Activated T-cell treated with anti-CD3 and anti-CD28 coated beads, Interleukin-2, amount 50 U/mL, for 24 hours (primary cell): ENCODE data around the gene TYW1.
"Not testable (repeated sequence)": the region's sequence is repeated elsewhere in the genome, so short reads cannot be mapped to it uniquely, and the experiment has no call there.

Experiments
- DNase-seq: peaks from one replicate; pipeline ENCODE4 v3.0.0-alpha.2; 2020
- H3K27ac Mint-ChIP-seq: 2 replicates; pipeline ENCODE4 v1.8.0; 2020; ENCODE audit warnings: mild to moderate bottlenecking, mixed read lengths
- H3K27me3 Mint-ChIP-seq: 2 replicates; pipeline ENCODE4 v1.8.0; 2020; ENCODE audit warnings: mixed read lengths
- H3K36me3 Mint-ChIP-seq: 2 replicates; pipeline ENCODE4 v1.8.0; 2020; ENCODE audit warnings: low read depth, mixed read lengths
- H3K4me1 Mint-ChIP-seq: 2 replicates; pipeline ENCODE4 v1.8.0; 2020; ENCODE audit warnings: low read depth, mixed read lengths
- H3K4me3 Mint-ChIP-seq: 2 replicates; pipeline ENCODE4 v1.8.0; 2020; ENCODE audit warnings: mild to moderate bottlenecking, moderate library complexity, mixed read lengths
- H3K9me3 Mint-ChIP-seq: 2 replicates; pipeline ENCODE4 v1.8.0; 2020; ENCODE audit warnings: mixed read lengths

The TYW1 gene

DNA sequence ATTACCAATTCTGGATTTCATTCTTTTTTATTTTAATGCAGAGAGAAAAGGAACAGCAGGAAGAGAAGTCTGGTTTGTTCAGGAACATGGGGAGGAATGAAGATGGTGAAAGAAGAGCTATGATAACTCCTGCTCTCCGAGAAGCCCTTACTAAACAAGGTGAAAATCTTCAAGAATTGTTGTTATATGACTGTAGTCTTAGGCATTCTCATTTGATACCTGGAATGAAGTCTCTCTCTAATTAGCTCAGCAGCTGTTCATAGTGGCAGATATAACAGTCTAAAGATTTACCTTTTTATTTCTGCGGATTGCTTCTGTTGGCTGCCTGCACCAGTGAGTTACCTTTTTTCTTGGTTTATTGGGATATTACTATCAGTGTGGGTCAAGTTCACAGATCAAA is 53.3 kb downstream of the TYW1 start:
- not testable (repeated sequence) for H3K27ac Mint-ChIP-seq, H3K27me3 Mint-ChIP-seq, DNase-seq, H3K4me3 Mint-ChIP-seq
- peaks cover 14% of the 10 kb centered on the region for H3K4me1 Mint-ChIP-seq
- peaks cover 11% of the 10 kb centered on the region for H3K9me3 Mint-ChIP-seq
- H3K36me3 Mint-ChIP-seq: peaks cover 77% of the 10 kb centered on the region

DNA sequence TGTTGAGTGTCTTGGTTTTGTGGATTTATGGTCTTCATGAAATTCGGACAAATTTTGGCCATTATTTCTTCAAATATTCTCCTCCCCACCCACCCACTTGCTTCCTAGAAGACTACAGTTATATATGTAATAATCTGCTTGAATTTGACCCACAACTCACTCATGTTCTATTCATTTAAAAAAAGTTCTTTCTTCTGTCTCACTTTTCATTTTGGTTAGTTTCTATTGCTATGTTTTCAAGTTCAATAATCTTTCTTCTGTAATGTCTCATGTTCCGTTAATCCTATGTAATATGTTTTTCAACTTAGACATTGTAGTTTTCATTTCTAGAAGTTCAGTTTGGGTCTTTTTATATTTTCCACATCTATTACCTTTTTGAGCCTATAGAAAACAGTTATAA is 55.5 kb downstream of the TYW1 start:
- H3K4me1 Mint-ChIP-seq, DNase-seq, H3K27me3 Mint-ChIP-seq, H3K4me3 Mint-ChIP-seq: not testable (repeated sequence)
- Mint-ChIP-seq H3K36me3 (peaks cover 80% of the 10 kb centered on the region), H3K27ac (peak overlapping the region; percentile 63), H3K9me3 (peaks cover 11% of the 10 kb centered on the region)

DNA sequence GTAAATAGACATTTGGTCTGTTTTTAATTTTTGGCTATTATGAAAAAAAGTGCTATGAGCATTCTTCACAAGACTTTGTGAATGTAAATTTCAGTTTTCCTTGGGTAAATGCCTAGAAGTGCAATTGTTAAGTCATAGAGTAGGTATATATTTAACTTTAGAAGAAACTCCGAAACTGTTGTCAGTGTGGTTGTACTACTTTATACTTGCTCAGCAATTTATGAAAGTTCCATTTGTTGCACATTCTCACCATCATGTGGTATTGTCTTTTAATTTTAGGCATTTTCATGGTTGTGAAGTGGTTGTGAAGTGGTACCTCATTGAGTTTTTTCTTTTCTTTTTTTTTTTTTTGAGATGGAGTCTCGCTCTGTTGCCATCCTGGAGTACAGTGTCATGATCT is 60.0 kb downstream of the TYW1 start:
- no peak for DNase-seq
- Mint-ChIP-seq H3K27me3 (no peaks in the 10 kb centered on the region), H3K27ac (no peak overlapping the region), H3K4me1 (peaks cover 8% of the 10 kb centered on the region), H3K9me3 (peaks cover 5% of the 10 kb centered on the region), H3K36me3 (peaks cover 89% of the 10 kb centered on the region), H3K4me3 (no peak overlapping the region)

DNA sequence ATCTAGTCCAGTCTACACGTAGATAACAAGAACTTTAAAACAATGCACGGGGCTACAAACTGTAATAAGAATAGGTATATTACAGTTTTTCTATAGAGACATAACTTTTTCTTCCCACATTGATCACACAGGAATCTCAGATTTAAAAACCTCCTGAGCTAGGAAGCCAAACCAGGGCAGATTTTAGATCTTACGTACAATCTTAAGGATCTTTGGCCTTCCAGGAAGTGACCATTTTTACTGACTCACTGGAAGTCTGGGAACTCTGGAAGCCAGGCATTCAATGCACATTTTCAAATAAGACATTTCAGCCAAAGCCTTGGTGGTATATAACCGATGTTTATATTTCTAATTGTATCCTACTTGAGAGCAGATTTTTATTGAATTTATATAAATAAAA is 64.7 kb downstream of the TYW1 start:
- H3K27ac Mint-ChIP-seq, H3K4me1 Mint-ChIP-seq, H3K27me3 Mint-ChIP-seq, H3K9me3 Mint-ChIP-seq, DNase-seq, H3K4me3 Mint-ChIP-seq: not testable (repeated sequence)
- H3K36me3 Mint-ChIP-seq: peaks cover 84% of the 10 kb centered on the region

- H3K36me3 Mint-ChIP-seq: peaks cover 80% of the 10 kb centered on the region
- not testable (repeated sequence) for H3K27ac Mint-ChIP-seq, DNase-seq, H3K9me3 Mint-ChIP-seq, H3K27me3 Mint-ChIP-seq, H3K4me1 Mint-ChIP-seq, H3K4me3 Mint-ChIP-seq
Measured at GRCh38 chr7:67062802-67063201, 66.2 kb downstream of the TYW1 start.

- Mint-ChIP-seq H3K4me3 (peak overlapping the region; percentile 23), H3K9me3 (peaks cover 11% of the 10 kb centered on the region), H3K27ac (peak overlapping the region; percentile 74), H3K36me3 (peaks cover 80% of the 10 kb centered on the region)
- H3K27me3 Mint-ChIP-seq, H3K4me1 Mint-ChIP-seq, DNase-seq: not testable (repeated sequence)
Measured at GRCh38 chr7:67066950-67067622, 70.5 kb downstream of the TYW1 start.

- not testable (repeated sequence) for DNase-seq, H3K4me1 Mint-ChIP-seq, H3K27ac Mint-ChIP-seq, H3K27me3 Mint-ChIP-seq, H3K4me3 Mint-ChIP-seq
- Mint-ChIP-seq H3K9me3 (peaks cover 36% of the 10 kb centered on the region), H3K36me3 (peaks cover 92% of the 10 kb centered on the region)
Measured at GRCh38 chr7:67076120-67076519, 79.5 kb downstream of the TYW1 start.

- peaks cover 12% of the 10 kb centered on the region for H3K4me1 Mint-ChIP-seq
- peaks cover 14% of the 10 kb centered on the region for H3K9me3 Mint-ChIP-seq
- DNase-seq, H3K27me3 Mint-ChIP-seq, H3K4me3 Mint-ChIP-seq, H3K27ac Mint-ChIP-seq: not testable (repeated sequence)
- peaks cover 84% of the 10 kb centered on the region for H3K36me3 Mint-ChIP-seq
Measured at GRCh38 chr7:67082880-67083279, 86.2 kb downstream of the TYW1 start.

GRCh38 chr7:67089261-67089660 is 92.6 kb downstream of the TYW1 start:
- H3K4me1 Mint-ChIP-seq, H3K27ac Mint-ChIP-seq, H3K4me3 Mint-ChIP-seq, H3K9me3 Mint-ChIP-seq, DNase-seq, H3K27me3 Mint-ChIP-seq: not testable (repeated sequence)
- H3K36me3 Mint-ChIP-seq: peaks cover 59% of the 10 kb centered on the region

GRCh38 chr7:67091053-67091452 is 94.4 kb downstream of the TYW1 start:
- H3K36me3 Mint-ChIP-seq: peaks cover 59% of the 10 kb centered on the region
- not testable (repeated sequence) for H3K4me1 Mint-ChIP-seq, H3K4me3 Mint-ChIP-seq, DNase-seq, H3K27me3 Mint-ChIP-seq, H3K9me3 Mint-ChIP-seq, H3K27ac Mint-ChIP-seq

- H3K36me3 Mint-ChIP-seq: peaks cover 63% of the 10 kb centered on the region
- not testable (repeated sequence) for H3K27ac Mint-ChIP-seq, H3K27me3 Mint-ChIP-seq, H3K4me3 Mint-ChIP-seq, DNase-seq, H3K9me3 Mint-ChIP-seq
- peaks cover 12% of the 10 kb centered on the region for H3K4me1 Mint-ChIP-seq
Measured at GRCh38 chr7:67098031-67098430, 101.4 kb downstream of the TYW1 start.

GRCh38 chr7:67099406-67099805 is 102.8 kb downstream of the TYW1 start:
- not testable (repeated sequence) for H3K27me3 Mint-ChIP-seq, H3K27ac Mint-ChIP-seq, H3K4me3 Mint-ChIP-seq, H3K9me3 Mint-ChIP-seq, DNase-seq
- Mint-ChIP-seq H3K4me1 (peaks cover 24% of the 10 kb centered on the region), H3K36me3 (peaks cover 71% of the 10 kb centered on the region)

DNA sequence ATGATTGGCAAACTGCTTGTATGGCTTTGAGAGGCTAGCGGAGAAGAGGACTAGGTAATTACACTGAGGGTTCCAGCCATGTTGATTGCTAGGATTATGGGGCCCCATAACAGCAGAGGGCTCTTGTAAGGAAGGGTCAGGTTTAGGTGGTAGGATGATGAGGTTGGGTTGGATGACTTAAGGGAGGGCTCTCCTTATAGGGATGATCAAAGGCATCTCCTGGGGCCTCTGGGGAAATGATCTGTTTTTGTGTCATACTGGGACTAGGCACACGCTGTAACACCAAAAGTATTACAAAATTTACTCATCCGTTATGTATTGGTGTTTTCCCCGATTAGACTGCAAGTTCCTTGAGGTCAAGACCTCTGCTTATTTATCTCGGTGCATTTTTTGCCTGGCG is 103.4 kb downstream of the TYW1 start:
- DNase-seq, H3K27ac Mint-ChIP-seq, H3K9me3 Mint-ChIP-seq, H3K4me3 Mint-ChIP-seq, H3K27me3 Mint-ChIP-seq: not testable (repeated sequence)
- peaks cover 69% of the 10 kb centered on the region for H3K36me3 Mint-ChIP-seq
- H3K4me1 Mint-ChIP-seq: peaks cover 30% of the 10 kb centered on the region

GRCh38 chr7:67100956-67101361 is 104.3 kb downstream of the TYW1 start:
- Mint-ChIP-seq H3K4me1 (peaks cover 36% of the 10 kb centered on the region), H3K36me3 (peaks cover 71% of the 10 kb centered on the region), H3K4me3 (no peak overlapping the region), H3K27ac (no peak overlapping the region), H3K27me3 (no peaks in the 10 kb centered on the region), H3K9me3 (peaks cover 7% of the 10 kb centered on the region)
- no peak for DNase-seq

DNA sequence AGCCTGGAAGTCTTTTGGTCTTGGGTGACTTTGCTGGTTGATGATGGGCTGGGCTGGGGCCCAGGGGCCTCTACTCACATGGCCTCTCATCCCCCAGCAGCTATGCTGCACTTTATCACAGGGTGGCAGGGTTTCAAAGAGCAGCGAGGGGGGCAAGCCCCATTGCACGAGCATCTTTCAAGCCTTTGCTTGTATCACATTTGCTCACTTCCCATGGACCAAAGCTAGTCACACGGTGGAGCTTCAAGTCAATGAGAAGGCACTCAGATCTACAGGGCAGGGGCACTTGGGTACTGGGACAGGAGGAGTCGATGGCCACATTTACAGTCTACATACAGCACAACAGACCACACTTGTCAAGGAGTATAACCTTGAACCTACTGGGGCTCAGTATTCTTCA is 108.3 kb downstream of the TYW1 start:
- DNase-seq, H3K27me3 Mint-ChIP-seq, H3K4me3 Mint-ChIP-seq, H3K9me3 Mint-ChIP-seq: not testable (repeated sequence)
- Mint-ChIP-seq H3K27ac (peak overlapping the region; percentile 22), H3K4me1 (peaks cover 31% of the 10 kb centered on the region), H3K36me3 (peaks cover 67% of the 10 kb centered on the region)

GRCh38 chr7:67105377-67105776 is 108.7 kb downstream of the TYW1 start:
- Mint-ChIP-seq H3K4me1 (peaks cover 29% of the 10 kb centered on the region), H3K27me3 (no peaks in the 10 kb centered on the region), H3K9me3 (peaks cover 7% of the 10 kb centered on the region), H3K36me3 (peaks cover 67% of the 10 kb centered on the region), H3K27ac (peak overlapping the region; percentile 39), H3K4me3 (no peak overlapping the region)
- no peak for DNase-seq
